GM12878 (cell line): ENCODE measurements around the gene TRERF1. TPM values are rescaled to one million over a fixed set of nuclear protein-coding genes. Genes with fewer than 3 reads are reported as not detected.

Experiments used
- ATAC-seq: fragments of 200-7000 bp; cut with Tn5 transposase; 3 replicates; pipeline ENCODE4 v1.9.1; 2020; ENCODE audit warnings: mild to moderate bottlenecking, moderate library complexity
- BruUV-seq: library from RNA; stranded (reverse); fragments of 400-500 nt; replicated peaks from 2 replicates; lab custom pipeline; 2021; lab: Mats Ljungman, UMichigan
- CTCF ChIA-PET: fragments of 300-600 bp; sonication (Branson Sonifier 250); formaldehyde crosslinking; extraction: SDS; loops from one replicate; lab custom pipeline; 2021; ENCODE audit warnings: inconsistent platforms; lab: Yijun Ruan, JAX
- POLR2A ChIA-PET: fragments of 350-600 bp; formaldehyde crosslinking; extraction: SDS; loops from one replicate; lab custom pipeline; 2021; ENCODE audit warnings: inconsistent platforms; lab: Charles Lee
- RAD21 ChIA-PET: fragments of 300-600 bp; sonication (Branson Sonifier 250); formaldehyde crosslinking; loops from one replicate; lab custom pipeline; 2023; ENCODE audit warnings: antibody characterized with exemption; ENCODE audit not compliant: unreplicated experiment; lab: Charles Lee
- SMC1A ChIA-PET: fragments of 300-600 bp; sonication (Branson Sonifier 250); formaldehyde crosslinking; loops from one replicate; lab custom pipeline; 2023; ENCODE audit not compliant: unreplicated experiment, uncharacterized antibody; lab: Charles Lee
- DNase-seq: peaks from one replicate; pipeline ENCODE4 v3.0.0-alpha.2; 2011; ENCODE audit warnings: low read depth, low spot score
- FAIRE-seq: peaks from 3 replicates; lab custom pipeline; 2011; peaks lifted over from hg19 to GRCh38; lab: Jason Lieb, UNC
- H2AFZ ChIP-seq: 2 replicates; pipeline ENCODE4 v1.6.0; 2011; ENCODE audit warnings: low read depth, low read length, control low read depth; ENCODE audit not compliant: control insufficient read depth
- H3K27ac ChIP-seq: 2 replicates; pipeline ENCODE4 v1.5.1; 2011; ENCODE audit warnings: control low read depth; ENCODE audit not compliant: control insufficient read depth, insufficient read depth
- H3K27me3 ChIP-seq, 2 experiments: replicated peaks in 1 of 2; 2 replicates each; pipeline versions ENCODE4 v1.6.0 to v1.6.1; 2011; ENCODE audit warnings: low read length in 1 of 2; ENCODE audit not compliant: control insufficient read depth in 2 of 2, insufficient read depth in 2 of 2
- H3K36me3 ChIP-seq, 2 experiments: 2 replicates each; pipeline ENCODE4 v1.5.1; 2011; ENCODE audit warnings: low read length in 1 of 2; ENCODE audit not compliant: control insufficient read depth in 2 of 2, insufficient read depth in 2 of 2
- H3K4me1 ChIP-seq: 2 replicates; pipeline ENCODE4 v1.6.1; 2011; ENCODE audit warnings: mild to moderate bottlenecking, low read length, moderate library complexity, mixed read lengths; ENCODE audit not compliant: control insufficient read depth, insufficient read depth
- H3K4me2 ChIP-seq: 2 replicates; pipeline ENCODE4 v1.6.0; 2011; ENCODE audit warnings: control low read depth; ENCODE audit not compliant: control insufficient read depth, insufficient read depth
- H3K4me3 ChIP-seq: fragments of 200-600 bp; sonication (generic); 2 replicates; pipeline ENCODE4 v1.5.1; 2016
- H3K79me2 ChIP-seq: 2 replicates; pipeline ENCODE4 v1.6.0; 2011; ENCODE audit warnings: low read length; ENCODE audit not compliant: control insufficient read depth, insufficient read depth
- H3K9ac ChIP-seq: 2 replicates; pipeline ENCODE4 v1.8.0; 2011; ENCODE audit warnings: low read length, control low read depth, mixed read lengths; ENCODE audit not compliant: control insufficient read depth, insufficient read depth
- H3K9me3 ChIP-seq: replicated peaks from 3 replicates; pipeline ENCODE4 v1.5.1; 2011; ENCODE audit warnings: mild to moderate bottlenecking, low read length; ENCODE audit not compliant: control insufficient read depth, insufficient read depth
- H4K20me1 ChIP-seq: 2 replicates; pipeline ENCODE4 v1.6.0; 2011; ENCODE audit not compliant: control insufficient read depth, insufficient read depth
- ATF7 ChIP-seq: fragments of 450-650 bp; IDR thresholded peaks from 2 replicates; pipeline ENCODE4 v1.6.1; 2016; ENCODE audit warnings: low read depth, mild to moderate bottlenecking
- BCL11A ChIP-seq: IDR thresholded peaks from 2 replicates; pipeline ENCODE4 v1.6.1; 2011; ENCODE audit warnings: low read depth, low read length
- ESRRA ChIP-seq: IDR thresholded peaks from 2 replicates; pipeline ENCODE4 v1.6.1; 2012; ENCODE audit warnings: mild to moderate bottlenecking, low read length, improper control_type of control experiment
- EZH2 ChIP-seq: IDR thresholded peaks from 2 replicates; pipeline ENCODE4 v1.6.1; 2012; ENCODE audit warnings: low read depth, mild to moderate bottlenecking, control low read depth, inconsistent platforms, low read length, borderline replicate concordance; ENCODE audit not compliant: control insufficient read depth
- GATAD2B ChIP-seq: fragments of 450-650 bp; conservative IDR thresholded peaks from 2 replicates; pipeline ENCODE4 v1.6.1; 2017; ENCODE audit warnings: low read depth, mild to moderate bottlenecking, moderate library complexity
- NR2C2 ChIP-seq: IDR thresholded peaks from 2 replicates; pipeline ENCODE4 v1.6.1; 2011; ENCODE audit warnings: borderline replicate concordance, low read depth; ENCODE audit not compliant: control insufficient read depth, insufficient read length
- PKNOX1 ChIP-seq: fragments of 450-650 bp; IDR thresholded peaks from 2 replicates; pipeline ENCODE4 v1.6.1; 2016; ENCODE audit warnings: mild to moderate bottlenecking
- SIX5 ChIP-seq: IDR thresholded peaks from 2 replicates; pipeline ENCODE4 v1.6.1; 2011; ENCODE audit warnings: mild to moderate bottlenecking, low read depth, low read length, moderate library complexity; ENCODE audit not compliant: severe bottlenecking
- SREBF1 ChIP-seq: IDR thresholded peaks from 2 replicates; pipeline ENCODE4 v1.6.1; 2012; ENCODE audit warnings: mild to moderate bottlenecking, low read length
- TCF3 ChIP-seq: IDR thresholded peaks from 2 replicates; pipeline ENCODE4 v1.6.1; 2012; ENCODE audit warnings: low read depth, mild to moderate bottlenecking, low read length, borderline replicate concordance; ENCODE audit not compliant: insufficient read depth
- USF1 ChIP-seq: IDR thresholded peaks from 2 replicates; pipeline ENCODE4 v1.6.1; 2011; ENCODE audit warnings: borderline replicate concordance, low read depth, mild to moderate bottlenecking, moderate library complexity, mixed read lengths, low read length; ENCODE audit not compliant: insufficient read depth; ENCODE audit errors: extremely low read length
- ZNF274 ChIP-seq: IDR thresholded peaks from one replicate; pipeline ENCODE4 v1.8.0; 2011; ENCODE audit not compliant: insufficient read length, insufficient read depth
- WGBS: methylation state at CpG from one replicate; pipeline ENCODE4 v1.1.6; 2016; ENCODE audit warnings: low lambda C conversion rate; ENCODE audit not compliant: insufficient replicate concordance, insufficient coverage; ENCODE audit errors: missing lambda C conversion rate; 5-methylcytosine and 5-hydroxymethylcytosine counted together
- in situ Hi-C: fragments of 300-500 bp; cut with MboI; formaldehyde crosslinking; loops from 9 replicates; pipeline ENCODE4 v1.14.3; 2018; ENCODE audit warnings: mixed read lengths
- intact Hi-C: fragments of 100-400 bp; cut with micrococcal nuclease; formaldehyde crosslinking; loops from one replicate; pipeline ENCODE4 v1.14.2; 2022; ENCODE audit not compliant: unreplicated experiment
- polyA plus RNA-seq, 11 experiments: library from polyadenylated mRNA; depleted of rRNA in 4 of 11; unstranded in 6 of 11; stranded (reverse) in 5 of 11; fragments of >200 nt; fragmentation: Nextera tagmentation in 4 of 11; fragmentation: Illumina TruSeq in 1 of 11; extraction: Ambion mirVana in 4 of 11; extraction: Trizol in 1 of 11; gene quantifications; 1 replicate in 1 of 11; 2 replicates in 10 of 11; pipeline versions ENCODE4 v1.2.1 to v1.2.3, GENCODE V29; 2011 to 2016; ENCODE audit warnings: inconsistent platforms in 2 of 11, missing spikeins in 2 of 11, low read depth in 1 of 11
- total RNA-seq, 4 experiments: library from RNA; depleted of rRNA in 3 of 4; stranded (reverse); fragments of >200 nt in 3 of 4; fragmentation: Illumina TruSeq in 1 of 4; extraction: Trizol in 1 of 4; gene quantifications; 2 replicates each; pipeline versions ENCODE4 v1.2.1 to v1.2.3, GENCODE V29; 2013 to 2021

TRERF1 gene
- total and polyA plus RNA-seq, 10 of the 15 experiments (the other 5 are each of a cell fraction or from before 2014, with no cell fraction given) = 2.2 to 19.4 (median 7.2) TPM

DNA sequence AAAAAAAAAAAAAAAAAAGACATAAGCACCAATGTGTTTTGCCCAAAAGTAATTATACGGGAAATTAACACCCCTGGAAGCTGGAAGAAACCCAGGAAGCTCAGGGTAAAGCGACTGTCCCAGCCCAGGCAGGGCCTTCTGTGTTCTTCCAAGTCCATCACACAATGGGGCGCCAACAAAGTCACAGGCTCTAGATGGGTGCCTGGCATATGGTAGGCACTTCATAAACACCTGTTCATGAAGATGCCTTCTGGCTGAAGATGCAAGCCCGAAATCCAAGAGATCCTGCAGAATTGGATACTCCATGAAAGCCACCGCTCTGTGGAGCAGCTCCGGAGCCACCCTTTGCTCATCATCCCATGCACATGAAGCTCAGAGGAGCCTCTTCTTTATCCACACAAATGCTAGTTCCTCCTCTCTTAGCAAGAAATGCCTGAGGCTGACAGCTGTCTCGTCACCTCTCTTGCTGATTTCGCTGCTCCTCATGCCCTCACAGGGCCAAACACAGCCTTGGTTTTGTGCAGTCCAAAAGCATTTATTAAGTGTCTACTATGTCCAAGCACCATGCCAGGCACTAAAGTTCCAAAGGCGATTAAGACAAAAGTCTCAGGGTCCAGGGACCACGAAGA lies 76.6 kb downstream of the TRERF1 start (continued):
- TF ChIP-seq USF1 = no peak
- no peak for TF ChIP-seq BCL11A
- TF ChIP-seq GATAD2B = no peak
- TF ChIP-seq ATF7 = no peak

DNA sequence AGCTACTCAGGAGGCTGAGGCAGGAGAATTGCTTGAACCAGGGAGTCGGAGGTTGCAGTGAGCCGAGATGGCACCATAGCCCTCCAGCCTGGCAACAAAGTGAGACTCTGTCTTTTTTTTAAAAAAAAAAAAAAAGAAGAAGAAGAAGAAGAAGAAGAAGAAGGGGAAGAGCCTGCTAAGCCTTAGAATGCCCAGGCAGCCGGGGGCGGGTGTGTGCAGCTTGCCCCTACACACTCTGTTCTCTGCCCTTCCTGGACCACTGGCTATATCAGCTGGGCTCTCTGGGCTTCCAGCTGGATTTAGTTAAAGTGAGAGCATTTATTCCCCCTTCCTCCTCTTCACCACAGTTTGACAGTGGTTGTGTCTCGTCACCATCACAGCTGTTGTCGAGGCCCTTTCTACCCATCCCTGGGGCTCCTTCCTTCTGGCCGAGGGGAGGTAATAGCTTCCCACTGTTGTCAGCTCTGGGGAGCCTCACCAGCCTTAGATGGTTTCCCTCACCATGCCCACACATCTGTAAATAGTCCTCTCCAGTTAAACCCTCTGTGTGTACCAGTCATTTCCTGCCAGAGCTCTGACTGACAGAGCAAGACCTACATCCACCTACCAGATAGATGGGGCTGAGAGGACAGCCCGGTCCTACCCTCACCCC lies 77.6 kb downstream of the TRERF1 start:
- DNase-seq (no peak), ATAC-seq (peak; percentile 24; the same call in 2 of the 3 replicates), FAIRE-seq (no peak)
- in situ Hi-C loops (no loop called here), intact Hi-C loops (no loop called here)
- no peak overlapping the region for H2AFZ ChIP-seq
- no peaks in the 10 kb centered on the region; the same call in 2 of the 3 replicates for H3K9me3 ChIP-seq
- ChIA-PET SMC1A (interaction anchor here (0.9 to 2.4 kb wide), 3 partner anchors 16 to 180 kb away, joined by 3 to 8 read pairs (median 5); no protein-coding TSS in a partner anchor), POLR2A (interaction anchor here (0.5 to 1.6 kb wide), 4 partner anchors 14 to 328 kb away, joined by 3 read pairs; no protein-coding TSS in a partner anchor), CTCF (interaction anchor here (1.0 to 3.1 kb wide), 2 partner anchors 17 to 136 kb away, joined by 4 to 8 read pairs; no protein-coding TSS in a partner anchor), RAD21 (interaction anchor here (0.7 to 1.8 kb wide), 5 partner anchors 17 to 173 kb away, joined by 3 to 7 read pairs (median 3); no protein-coding TSS in a partner anchor)
- H3K4me2 ChIP-seq = no peak overlapping the region
- WGBS = 14% methylated on average over 8 of the region's 8 CpGs
- no TSS peak for BruUV-seq
- H3K27ac ChIP-seq = no peak overlapping the region
- no peak overlapping the region for H3K9ac ChIP-seq
- peaks cover 9% of the 10 kb centered on the region for H3K79me2 ChIP-seq
- H3K4me3 ChIP-seq = no peak overlapping the region
- H3K4me1 ChIP-seq = peaks cover 53% of the 10 kb centered on the region
- H4K20me1 ChIP-seq = no peaks in the 10 kb centered on the region
- H3K36me3 ChIP-seq = no peaks in the 10 kb centered on the region
- TF ChIP-seq BCL11A (no peak), EZH2 (no peak), TCF3 (no peak), ZNF274 (no peak), SREBF1 (no peak), NR2C2 (no peak), SIX5 (no peak), ESRRA (no peak), PKNOX1 (peak; percentile 26; the same call in 1 of the 2 replicates)
- H3K27me3 ChIP-seq = no peaks in the 10 kb centered on the region
